Hepatocyte (in vitro differentiated cells): ENCODE data around the gene LSM14A. TPM values are rescaled to one million over a fixed set of nuclear protein-coding genes. Genes with fewer than 3 reads are reported as not detected.

ENCODE experiments used
- DNase-seq: peaks from one replicate; pipeline ENCODE4 v3.0.0-alpha.2; 2016; ENCODE audit warnings: low spot score
- H2AFZ ChIP-seq: fragments of 200-600 bp; sonication (generic); 2 replicates; pipeline ENCODE4 v1.6.0; 2016; ENCODE audit warnings: antibody characterized with exemption, mild to moderate bottlenecking
- H3K27ac ChIP-seq: fragments of 200-600 bp; sonication (generic); 2 replicates; pipeline ENCODE4 v1.5.1; 2016; ENCODE audit warnings: mild to moderate bottlenecking
- H3K27me3 ChIP-seq: fragments of 200-600 bp; sonication (generic); 2 replicates; pipeline ENCODE4 v1.6.1; 2016
- H3K36me3 ChIP-seq: fragments of 200-600 bp; sonication (generic); replicated peaks from 2 replicates; pipeline ENCODE4 v1.5.1; 2016; ENCODE audit warnings: low read depth; ENCODE audit not compliant: insufficient read depth
- H3K4me1 ChIP-seq: fragments of 200-600 bp; sonication (generic); 2 replicates; pipeline ENCODE4 v1.5.1; 2016; ENCODE audit warnings: mild to moderate bottlenecking, moderate library complexity; ENCODE audit not compliant: insufficient read depth
- H3K4me2 ChIP-seq: fragments of 200-600 bp; sonication (generic); 2 replicates; pipeline ENCODE4 v1.6.0; 2016
- H3K4me3 ChIP-seq: fragments of 200-600 bp; sonication (generic); 2 replicates; pipeline ENCODE4 v1.5.1; 2016; ENCODE audit warnings: mild to moderate bottlenecking
- H3K79me2 ChIP-seq: fragments of 200-600 bp; sonication (generic); 2 replicates; pipeline ENCODE4 v1.6.0; 2017; ENCODE audit warnings: mild to moderate bottlenecking
- H3K9me2 ChIP-seq: fragments of 200-600 bp; sonication (generic); replicated peaks from 2 replicates; pipeline ENCODE4 v1.6.0; 2017; ENCODE audit warnings: mild to moderate bottlenecking; ENCODE audit not compliant: insufficient read depth
- H3K9me3 ChIP-seq: fragments of 200-600 bp; sonication (generic); 2 replicates; pipeline ENCODE4 v1.5.1; 2016; ENCODE audit warnings: low read depth, mild to moderate bottlenecking
- H4K20me1 ChIP-seq: fragments of 200-600 bp; sonication (generic); 2 replicates; pipeline ENCODE4 v1.6.0; 2016; ENCODE audit warnings: mild to moderate bottlenecking; ENCODE audit not compliant: insufficient read depth, poor library complexity, severe bottlenecking
- EZH2 ChIP-seq: fragments of 200-600 bp; sonication (generic); IDR thresholded peaks from 2 replicates; pipeline ENCODE4 v1.6.1; 2016; ENCODE audit warnings: antibody characterized with exemption, mild to moderate bottlenecking, borderline replicate concordance
- EZH2phosphoT487 ChIP-seq: fragments of 200-600 bp; sonication (generic); IDR thresholded peaks from one replicate; pipeline ENCODE4 v1.6.1; 2018; ENCODE audit warnings: antibody characterized with exemption, mild to moderate bottlenecking, low read depth, moderate library complexity; ENCODE audit not compliant: unreplicated experiment, severe bottlenecking
- WGBS: methylation state at CpG from one replicate; pipeline ENCODE4 v1.1.6; 2016; ENCODE audit warnings: low lambda C conversion rate; ENCODE audit errors: missing lambda C conversion rate; 5-methylcytosine and 5-hydroxymethylcytosine counted together
- polyA plus RNA-seq: library from polyadenylated mRNA; unstranded; fragments of >200 nt; fragmentation: Nextera tagmentation; extraction: Ambion mirVana; gene quantifications from 2 replicates; pipeline ENCODE4 v1.2.1, GENCODE V29; 2016
- total RNA-seq: library from RNA; depleted of rRNA; stranded (reverse); fragments of >200 nt; gene quantifications from 2 replicates; pipeline ENCODE4 v1.2.3, GENCODE V29; 2014
- TF ChIP-seq, protein P1 (sequence below): fragments of 200-600 bp; sonication (generic); IDR thresholded peaks from 2 replicates; pipeline ENCODE4 v1.5.1; 2016; ENCODE audit warnings: antibody characterized with exemption, mild to moderate bottlenecking; ENCODE audit not compliant: poor library complexity

Gene LSM14A
- total and polyA plus RNA-seq, 2 experiments from 2014 or later, result 64.7 to 96.5 TPM

DNA sequence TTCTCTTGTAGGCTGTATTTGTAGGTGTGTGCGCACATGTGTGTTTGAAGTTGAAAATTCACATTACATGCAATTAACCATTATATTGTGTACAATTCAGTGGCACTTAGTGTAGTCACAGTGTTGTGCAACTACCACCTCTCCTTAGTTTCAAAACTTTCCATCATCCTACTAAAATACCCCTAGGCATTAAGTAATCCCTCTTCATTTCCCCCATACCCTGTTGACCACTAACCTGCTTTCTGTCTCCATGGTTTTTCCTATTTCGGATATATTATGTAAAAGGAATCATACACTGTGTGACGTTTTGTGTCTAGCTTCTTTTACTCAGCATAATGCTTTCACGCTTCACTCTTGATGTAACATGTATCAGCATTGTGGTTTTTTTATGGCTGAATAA is 16.1 kb downstream of the LSM14A start:
- Histone ChIP-seq H3K9me3 (no peaks in the 10 kb centered on the region), H3K27me3 (no peaks in the 10 kb centered on the region), H3K27ac (no peak overlapping the region), H4K20me1 (peaks cover 99% of the 10 kb centered on the region), H3K79me2 (peaks cover 100% of the 10 kb centered on the region), H3K4me2 (no peak overlapping the region), H3K4me3 (no peak overlapping the region), H2AFZ (no peak overlapping the region), H3K36me3 (no peaks in the 10 kb centered on the region), H3K9me2 (no peaks in the 10 kb centered on the region), H3K4me1 (peaks cover 28% of the 10 kb centered on the region)
- WGBS, result 92% methylated on average over 4 of the region's 4 CpGs
- TF ChIP-seq EZH2, result no peak
- TF ChIP-seq, protein P1, sequence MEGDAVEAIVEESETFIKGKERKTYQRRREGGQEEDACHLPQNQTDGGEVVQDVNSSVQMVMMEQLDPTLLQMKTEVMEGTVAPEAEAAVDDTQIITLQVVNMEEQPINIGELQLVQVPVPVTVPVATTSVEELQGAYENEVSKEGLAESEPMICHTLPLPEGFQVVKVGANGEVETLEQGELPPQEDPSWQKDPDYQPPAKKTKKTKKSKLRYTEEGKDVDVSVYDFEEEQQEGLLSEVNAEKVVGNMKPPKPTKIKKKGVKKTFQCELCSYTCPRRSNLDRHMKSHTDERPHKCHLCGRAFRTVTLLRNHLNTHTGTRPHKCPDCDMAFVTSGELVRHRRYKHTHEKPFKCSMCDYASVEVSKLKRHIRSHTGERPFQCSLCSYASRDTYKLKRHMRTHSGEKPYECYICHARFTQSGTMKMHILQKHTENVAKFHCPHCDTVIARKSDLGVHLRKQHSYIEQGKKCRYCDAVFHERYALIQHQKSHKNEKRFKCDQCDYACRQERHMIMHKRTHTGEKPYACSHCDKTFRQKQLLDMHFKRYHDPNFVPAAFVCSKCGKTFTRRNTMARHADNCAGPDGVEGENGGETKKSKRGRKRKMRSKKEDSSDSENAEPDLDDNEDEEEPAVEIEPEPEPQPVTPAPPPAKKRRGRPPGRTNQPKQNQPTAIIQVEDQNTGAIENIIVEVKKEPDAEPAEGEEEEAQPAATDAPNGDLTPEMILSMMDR, result no peak
- no peak for TF ChIP-seq EZH2phosphoT487
- DNase-seq, result no peak

DNA sequence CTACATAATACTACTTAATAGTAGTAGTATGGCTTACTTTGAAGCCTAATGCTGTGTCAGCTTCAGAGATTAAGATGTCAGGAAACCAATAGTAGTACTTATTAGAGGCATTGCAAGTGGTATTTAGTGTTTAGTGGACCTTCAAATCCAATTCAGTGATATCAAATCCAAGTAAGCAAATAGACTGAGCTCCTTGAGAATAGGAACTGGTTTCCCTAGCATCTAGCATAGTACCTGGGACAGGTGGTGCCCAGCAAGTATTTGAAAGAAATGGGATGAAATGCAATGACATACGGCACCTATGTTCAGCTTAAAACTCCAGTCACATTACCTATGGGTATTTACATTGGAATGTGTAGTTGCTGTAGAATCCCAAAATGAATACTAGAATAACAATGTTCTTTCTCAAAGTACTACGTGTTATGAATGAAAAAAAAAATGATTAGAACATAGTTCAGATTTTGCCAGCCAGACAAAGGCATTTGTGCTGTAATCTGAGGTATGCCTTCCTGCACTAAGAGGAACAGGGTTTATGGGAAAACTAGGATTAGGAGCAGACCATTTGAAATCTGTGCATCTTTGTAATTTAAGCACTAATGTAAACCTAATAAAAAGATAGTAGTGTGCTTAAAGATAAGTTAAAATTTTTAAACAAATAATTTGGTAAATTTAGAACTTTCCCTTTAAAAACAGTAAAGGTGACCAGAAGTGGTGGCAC is 17.1 kb downstream of the LSM14A start:
- H4K20me1 ChIP-seq, result peaks cover 96% of the 10 kb centered on the region
- no peaks in the 10 kb centered on the region for H3K9me3 ChIP-seq
- peaks cover 28% of the 10 kb centered on the region for H3K4me1 ChIP-seq
- H3K79me2 ChIP-seq, result peaks cover 99% of the 10 kb centered on the region
- H3K9me2 ChIP-seq, result no peaks in the 10 kb centered on the region
- H3K4me3 ChIP-seq, result no peak overlapping the region
- no peak for TF ChIP-seq EZH2phosphoT487
- TF ChIP-seq, protein P1, result no peak
- no peak for DNase-seq
- no peaks in the 10 kb centered on the region for H3K27me3 ChIP-seq
- peak overlapping the region; percentile 9 for H3K4me2 ChIP-seq
- H3K27ac ChIP-seq, result no peak overlapping the region
- H3K36me3 ChIP-seq, result no peaks in the 10 kb centered on the region
- no peak overlapping the region for H2AFZ ChIP-seq
- 73% methylated on average over 2 of the region's 2 CpGs for WGBS

DNA sequence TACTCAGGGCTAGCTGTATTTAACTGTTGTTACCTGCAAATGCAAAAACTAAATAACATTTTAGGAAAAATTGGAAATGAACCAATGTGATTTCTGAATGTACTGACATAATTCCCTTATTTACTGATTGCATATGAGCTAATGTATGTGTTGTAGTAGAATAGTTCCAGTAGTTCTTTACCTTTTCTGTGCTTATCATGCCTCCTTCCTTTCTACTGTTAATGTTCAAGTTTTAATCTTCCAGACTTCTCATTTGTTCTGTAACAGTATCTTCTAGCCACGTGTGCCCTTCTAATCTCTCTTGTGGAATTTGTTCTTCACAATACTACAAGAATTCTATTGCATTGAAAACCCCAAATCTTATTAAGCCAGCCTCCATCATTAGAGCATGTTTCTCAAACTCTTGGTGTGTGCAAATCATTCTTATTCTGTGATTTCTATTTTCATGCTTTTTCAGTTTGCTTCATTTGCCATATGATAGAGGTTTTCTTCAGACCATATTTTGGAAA is 17.7 kb downstream of the LSM14A start:
- Histone ChIP-seq H3K79me2 (peaks cover 98% of the 10 kb centered on the region), H3K27ac (no peak overlapping the region), H4K20me1 (peaks cover 90% of the 10 kb centered on the region), H3K27me3 (no peaks in the 10 kb centered on the region), H3K4me1 (peaks cover 22% of the 10 kb centered on the region), H3K4me2 (peak overlapping the region; percentile 9), H3K9me2 (no peaks in the 10 kb centered on the region), H2AFZ (no peak overlapping the region), H3K9me3 (no peaks in the 10 kb centered on the region), H3K36me3 (no peaks in the 10 kb centered on the region), H3K4me3 (no peak overlapping the region)
- TF ChIP-seq, protein P1, result no peak
- TF ChIP-seq EZH2 (no peak), EZH2phosphoT487 (no peak)
- no peak for DNase-seq
- 16% methylated on average over 1 of the region's 1 CpG for WGBS
